GM21515 (cell line): ENCODE measurements around the gene LSM14A.

Experiments
- ATAC-seq: cut with Tn5 transposase; IDR thresholded peaks from one replicate; pipeline ENCODE4 v1.9.1; 2021; ENCODE audit not compliant: unreplicated experiment

LSM14A gene

GRCh38 chr19:34278783-34279182 lies 106.5 kb downstream of the LSM14A start:
- no peak for ATAC-seq
